SK-N-SH (cell line): ENCODE data around the gene KAT6B. TPM values are rescaled to one million over a fixed set of nuclear protein-coding genes. Genes with fewer than 3 reads are reported as not detected.

Source experiments
- CTCF ChIA-PET: fragments of 300-600, 350-600 bp; formaldehyde crosslinking; extraction: SDS; loops from one replicate; lab custom pipeline; 2021; lab: Yijun Ruan, JAX
- POLR2A ChIA-PET: fragments of 350-600 bp; sonication (Branson Sonifier 250); formaldehyde crosslinking; extraction: SDS; loops from one replicate; lab custom pipeline; 2020; ENCODE audit warnings: antibody characterized with exemption, inconsistent platforms; lab: Yijun Ruan, JAX
- DNase-seq: peaks from one replicate; pipeline ENCODE4 v3.0.0; 2012
- H2AFZ ChIP-seq: fragments of 200-600 bp; sonication (generic); 2 replicates; pipeline ENCODE4 v1.8.1; 2016; ENCODE audit warnings: antibody characterized with exemption, mild to moderate bottlenecking, low read depth
- H3F3A ChIP-seq: fragments of 200-600 bp; sonication (generic); replicated peaks from 2 replicates; pipeline ENCODE3; 2016; ENCODE audit warnings: antibody characterized with exemption, mild to moderate bottlenecking; ENCODE audit not compliant: insufficient read depth
- H3K27ac ChIP-seq, 2 experiments: fragments of 200-500 bp in 1 of 2; fragments of 200-600 bp in 1 of 2; sonication (Bioruptor generic) in 1 of 2; sonication (generic), shearing (Covaris generic) in 1 of 2; 2 replicates each; pipeline versions ENCODE4 v1.5.1 to v1.6.1; 2014 to 2016; ENCODE audit warnings: low read depth in 2 of 2, inconsistent platforms in 1 of 2, low read length in 1 of 2, mild to moderate bottlenecking in 1 of 2, mixed read lengths in 1 of 2
- H3K27me3 ChIP-seq: fragments of 200-600 bp; sonication (generic), shearing (Covaris generic); 2 replicates; pipeline ENCODE4 v1.6.1; 2016; ENCODE audit warnings: mixed run types; ENCODE audit not compliant: insufficient read depth
- H3K36me3 ChIP-seq, 2 experiments: fragments of 200-500 bp in 1 of 2; fragments of 200-600 bp in 1 of 2; sonication (Bioruptor generic) in 1 of 2; sonication (generic) in 1 of 2; replicated peaks in 1 of 2; 2 replicates each; pipeline versions ENCODE3 to v1.5.1; 2014 to 2016; ENCODE audit warnings: low read length in 1 of 2, mild to moderate bottlenecking in 1 of 2; ENCODE audit not compliant: insufficient read depth in 2 of 2, control insufficient read depth in 1 of 2
- H3K4me1 ChIP-seq, 2 experiments: fragments of 200-500 bp in 1 of 2; fragments of 200-600 bp in 1 of 2; sonication (Bioruptor generic) in 1 of 2; sonication (generic), shearing (Covaris generic) in 1 of 2; 2 replicates each; pipeline versions ENCODE4 v1.5.1 to v1.6.1; 2014 to 2016; ENCODE audit warnings: low read depth in 1 of 2, low read length in 1 of 2, mixed run types in 1 of 2; ENCODE audit not compliant: insufficient read depth in 2 of 2, control insufficient read depth in 1 of 2
- H3K4me2 ChIP-seq: fragments of 200-600 bp; sonication (generic), shearing (Covaris generic); 2 replicates; pipeline ENCODE4 v1.6.1; 2017; ENCODE audit warnings: mixed run types
- H3K4me3 ChIP-seq, 2 experiments: fragments of 200-500 bp in 1 of 2; fragments of 200-600 bp in 1 of 2; sonication (Bioruptor generic) in 1 of 2; sonication (generic), shearing (Covaris generic) in 1 of 2; 2 replicates each; pipeline versions ENCODE4 v1.5.1 to v1.8.1; 2014 to 2016; ENCODE audit warnings: low read depth in 2 of 2, inconsistent platforms in 1 of 2, low read length in 1 of 2, mild to moderate bottlenecking in 1 of 2, mixed read lengths in 1 of 2, moderate library complexity in 1 of 2
- H3K79me2 ChIP-seq: fragments of 200-600 bp; sonication (generic); 2 replicates; pipeline ENCODE4 v1.8.1; 2017; ENCODE audit warnings: mild to moderate bottlenecking; ENCODE audit not compliant: insufficient read depth
- H3K9ac ChIP-seq: fragments of 200-600 bp; sonication (generic); 2 replicates; pipeline ENCODE4 v1.6.1; 2017; ENCODE audit warnings: mixed run types
- H3K9me2 ChIP-seq: fragments of 200-600 bp; sonication (generic); 2 replicates; pipeline ENCODE4 v1.6.1; 2017; ENCODE audit warnings: mixed run types
- H3K9me3 ChIP-seq: fragments of 200-600 bp; sonication (generic); 2 replicates; pipeline ENCODE4 v1.6.1; 2017; ENCODE audit warnings: mixed run types, mild to moderate bottlenecking, moderate library complexity
- H4K20me1 ChIP-seq: fragments of 200-600 bp; sonication (generic); 2 replicates; pipeline ENCODE4 v1.6.1; 2017; ENCODE audit warnings: mild to moderate bottlenecking, mixed run types; ENCODE audit not compliant: insufficient read depth
- CHD2 ChIP-seq: fragments of 150-350 bp; IDR thresholded peaks from 2 replicates; pipeline ENCODE4 v1.6.1; 2018; ENCODE audit warnings: low read length; ENCODE audit not compliant: partially characterized antibody
- ELF1 ChIP-seq: IDR thresholded peaks from 2 replicates; pipeline ENCODE4 v1.4.0; 2012
- FOSL2 ChIP-seq: IDR thresholded peaks from 2 replicates; pipeline ENCODE4 v1.4.0; 2012; ENCODE audit warnings: low read depth, mild to moderate bottlenecking, moderate library complexity, borderline replicate concordance
- FOXJ3 ChIP-seq: sonication (generic); formaldehyde crosslinking; IDR thresholded peaks from 2 replicates; pipeline ENCODE4 v1.5.1; 2020; ENCODE audit warnings: mild to moderate bottlenecking, missing genetic modification reagents
- FOXM1 ChIP-seq: IDR thresholded peaks from 2 replicates; pipeline ENCODE4 v1.4.0; 2012; ENCODE audit warnings: low read depth, mild to moderate bottlenecking
- GABPA ChIP-seq: IDR thresholded peaks from 2 replicates; pipeline ENCODE4 v1.4.0; 2012; ENCODE audit warnings: low read depth, mild to moderate bottlenecking
- GATA2 ChIP-seq: sonication (generic); formaldehyde crosslinking; IDR thresholded peaks from 2 replicates; pipeline ENCODE4 v1.5.0; 2020; ENCODE audit warnings: mild to moderate bottlenecking, missing genetic modification reagents
- IRF3 ChIP-seq: fragments of 150-350 bp; IDR thresholded peaks from 2 replicates; pipeline ENCODE4 v1.6.1; 2016; ENCODE audit warnings: mild to moderate bottlenecking, low read depth, low read length
- MEF2A ChIP-seq: IDR thresholded peaks from 2 replicates; pipeline ENCODE4 v1.4.0; 2012; ENCODE audit warnings: low read depth, borderline replicate concordance
- NRF1 ChIP-seq: IDR thresholded peaks from 2 replicates; pipeline ENCODE4 v1.6.1; 2012; ENCODE audit warnings: low read depth, mild to moderate bottlenecking, low read length
- RAD21 ChIP-seq: IDR thresholded peaks from 2 replicates; pipeline ENCODE4 v1.6.1; 2012; ENCODE audit warnings: mild to moderate bottlenecking, low read length
- RCOR1 ChIP-seq: fragments of 150-350 bp; IDR thresholded peaks from 2 replicates; pipeline ENCODE4 v1.6.1; 2017; ENCODE audit warnings: antibody characterized with exemption, low read length
- REST ChIP-seq: IDR thresholded peaks from 2 replicates; pipeline ENCODE4 v1.6.1; 2012; ENCODE audit warnings: mild to moderate bottlenecking, low read depth, low read length, moderate library complexity
- RXRA ChIP-seq: IDR thresholded peaks from 2 replicates; pipeline ENCODE4 v1.4.0; 2012; ENCODE audit warnings: low read depth, mild to moderate bottlenecking, borderline replicate concordance
- SMC3 ChIP-seq: IDR thresholded peaks from 2 replicates; pipeline ENCODE4 v1.6.1; 2012; ENCODE audit warnings: low read depth, low read length, improper control_type of control experiment
- TCF12 ChIP-seq: IDR thresholded peaks from 2 replicates; pipeline ENCODE4 v1.4.0; 2012
- USF1 ChIP-seq: IDR thresholded peaks from 2 replicates; pipeline ENCODE4 v1.4.0; 2012; ENCODE audit warnings: low read depth, borderline replicate concordance
- USF2 ChIP-seq: fragments of 150-350 bp; IDR thresholded peaks from 2 replicates; pipeline ENCODE4 v1.6.1; 2017; ENCODE audit warnings: antibody characterized with exemption, low read length, low read depth, borderline replicate concordance
- YY1 ChIP-seq: IDR thresholded peaks from 2 replicates; pipeline ENCODE4 v1.4.0; 2012; ENCODE audit warnings: low read depth, mild to moderate bottlenecking
- ZBTB33 ChIP-seq: IDR thresholded peaks from 2 replicates; pipeline ENCODE4 v1.4.0; 2012; ENCODE audit warnings: low read depth, borderline replicate concordance
- WGBS: methylation state at CpG from one replicate; pipeline ENCODE4 v1.1.6; 2017; ENCODE audit warnings: low lambda C conversion rate; 5-methylcytosine and 5-hydroxymethylcytosine counted together
- polyA plus RNA-seq, 3 experiments: library from polyadenylated mRNA; depleted of rRNA; stranded (reverse); fragments of >200 nt; gene quantifications; 2 replicates each; pipeline ENCODE4 v1.2.3, GENCODE V29; 2012

KAT6B gene
- polyA plus RNA-seq, 1 of the 3 experiments (the other 2 are of a cell fraction) = 4.3 TPM

GRCh38 chr10:75080554-75080953 lies 254.2 kb downstream of the KAT6B start:
- DNase-seq = no peak
- no peak overlapping the region for H3K4me2 ChIP-seq
- H3K9me2 ChIP-seq = no peaks in the 10 kb centered on the region
- no peak overlapping the region for H3K4me3 ChIP-seq
- H3K9me3 ChIP-seq = no peaks in the 10 kb centered on the region
- POLR2A ChIA-PET = no interaction called here
- no peaks in the 10 kb centered on the region for H3F3A ChIP-seq
- H3K27ac ChIP-seq = no peak overlapping the region
- H4K20me1 ChIP-seq = no peaks in the 10 kb centered on the region
- H3K27me3 ChIP-seq = no peaks in the 10 kb centered on the region
- TF ChIP-seq RCOR1 (no peak), USF1 (no peak), YY1 (no peak), FOSL2 (no peak), GATA2 (CRISPR knock-in tag) (no peak), ZBTB33 (no peak), RAD21 (no peak), FOXJ3 (CRISPR knock-in tag) (no peak)
- TF ChIP-seq, all 33 proteins: peak for 0
- no peak overlapping the region for H2AFZ ChIP-seq
- H3K9ac ChIP-seq = no peak overlapping the region
- H3K79me2 ChIP-seq = no peaks in the 10 kb centered on the region
- no peaks in the 10 kb centered on the region for H3K36me3 ChIP-seq
- CTCF ChIA-PET = no interaction called here
- 85% methylated on average over 4 of the region's 4 CpGs for WGBS
- peaks cover 0 to 9% of the 10 kb centered on the region in 2 experiments; a peak in 1 of 4 replicates for H3K4me1 ChIP-seq

GRCh38 chr10:75081379-75081778 lies 255.0 kb downstream of the KAT6B start:
- Histone ChIP-seq H3K27ac (no peak overlapping the region), H3K9me3 (no peaks in the 10 kb centered on the region), H3K36me3 (no peaks in the 10 kb centered on the region), H3K4me3 (no peak overlapping the region), H3K79me2 (no peaks in the 10 kb centered on the region), H3K4me1 (peaks cover 0 to 9% of the 10 kb centered on the region in 2 experiments; a peak in 1 of 4 replicates), H3K9ac (no peak overlapping the region), H3K27me3 (no peaks in the 10 kb centered on the region), H2AFZ (no peak overlapping the region), H3F3A (no peaks in the 10 kb centered on the region), H4K20me1 (no peaks in the 10 kb centered on the region), H3K4me2 (no peak overlapping the region), H3K9me2 (no peaks in the 10 kb centered on the region)
- ChIA-PET CTCF (interaction anchor here (1.1 to 1.4 kb wide), 2 partner anchors 14 to 18 kb away, joined by 3 to 5 read pairs; no protein-coding TSS in a partner anchor), POLR2A (no interaction called here)
- DNase-seq = no peak
- 72% methylated on average over 5 of the region's 5 CpGs for WGBS
- no peak for TF ChIP-seq RAD21
- TF ChIP-seq GATA2 (CRISPR knock-in tag) = no peak
- no peak for TF ChIP-seq YY1
- no peak for TF ChIP-seq CHD2
- no peak for TF ChIP-seq SMC3
- TF ChIP-seq TCF12 = no peak
- TF ChIP-seq IRF3 = no peak
- no peak for TF ChIP-seq MEF2A
- no peak for TF ChIP-seq NRF1
- TF ChIP-seq FOXJ3 (CRISPR knock-in tag) = no peak
- no peak for TF ChIP-seq FOSL2
- no peak for TF ChIP-seq RXRA
- TF ChIP-seq GABPA = no peak
- TF ChIP-seq ELF1 = no peak
- no peak for TF ChIP-seq USF2
- no peak for TF ChIP-seq REST
- TF ChIP-seq FOXM1 = no peak
